ENCODE measurements around the gene TFG. TPM values are rescaled to one million over a fixed set of nuclear protein-coding genes. Genes with fewer than 3 reads are reported as not detected.

TFG gene
- total RNA-seq, 3 donors from 2014 or later = 82.0 to 125 (median 95.2) TPM

DNA sequence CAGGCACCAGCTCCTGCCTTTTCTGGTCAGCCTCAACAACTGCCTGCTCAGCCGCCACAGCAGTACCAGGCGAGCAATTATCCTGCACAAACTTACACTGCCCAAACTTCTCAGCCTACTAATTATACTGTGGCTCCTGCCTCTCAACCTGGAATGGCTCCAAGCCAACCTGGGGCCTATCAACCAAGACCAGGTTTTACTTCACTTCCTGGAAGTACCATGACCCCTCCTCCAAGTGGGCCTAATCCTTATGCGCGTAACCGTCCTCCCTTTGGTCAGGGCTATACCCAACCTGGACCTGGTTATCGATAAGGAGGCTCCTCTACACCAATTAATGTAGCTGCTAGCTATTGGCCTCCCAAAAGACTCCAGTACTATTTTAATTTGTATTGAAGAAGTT is 38.9 kb downstream of the TFG start:
- Histone ChIP-seq H3K4me3 (no peak overlapping the region), H3K9me3 (no peaks in the 10 kb centered on the region), H3K36me3 (ENCODE audit: low read depth) (peaks cover 8% of the 10 kb centered on the region), H3K4me1 (ENCODE audit: low read depth) (no peaks in the 10 kb centered on the region)
- intact Hi-C loops (cut with DNase I, micrococcal nuclease) = no loop called here
- ATAC-seq (no peak), DNase-seq (no peak)
- TF ChIP-seq, protein P1, sequence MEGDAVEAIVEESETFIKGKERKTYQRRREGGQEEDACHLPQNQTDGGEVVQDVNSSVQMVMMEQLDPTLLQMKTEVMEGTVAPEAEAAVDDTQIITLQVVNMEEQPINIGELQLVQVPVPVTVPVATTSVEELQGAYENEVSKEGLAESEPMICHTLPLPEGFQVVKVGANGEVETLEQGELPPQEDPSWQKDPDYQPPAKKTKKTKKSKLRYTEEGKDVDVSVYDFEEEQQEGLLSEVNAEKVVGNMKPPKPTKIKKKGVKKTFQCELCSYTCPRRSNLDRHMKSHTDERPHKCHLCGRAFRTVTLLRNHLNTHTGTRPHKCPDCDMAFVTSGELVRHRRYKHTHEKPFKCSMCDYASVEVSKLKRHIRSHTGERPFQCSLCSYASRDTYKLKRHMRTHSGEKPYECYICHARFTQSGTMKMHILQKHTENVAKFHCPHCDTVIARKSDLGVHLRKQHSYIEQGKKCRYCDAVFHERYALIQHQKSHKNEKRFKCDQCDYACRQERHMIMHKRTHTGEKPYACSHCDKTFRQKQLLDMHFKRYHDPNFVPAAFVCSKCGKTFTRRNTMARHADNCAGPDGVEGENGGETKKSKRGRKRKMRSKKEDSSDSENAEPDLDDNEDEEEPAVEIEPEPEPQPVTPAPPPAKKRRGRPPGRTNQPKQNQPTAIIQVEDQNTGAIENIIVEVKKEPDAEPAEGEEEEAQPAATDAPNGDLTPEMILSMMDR (IDR thresholded peaks at IDR 0.05) = no peak

DNA sequence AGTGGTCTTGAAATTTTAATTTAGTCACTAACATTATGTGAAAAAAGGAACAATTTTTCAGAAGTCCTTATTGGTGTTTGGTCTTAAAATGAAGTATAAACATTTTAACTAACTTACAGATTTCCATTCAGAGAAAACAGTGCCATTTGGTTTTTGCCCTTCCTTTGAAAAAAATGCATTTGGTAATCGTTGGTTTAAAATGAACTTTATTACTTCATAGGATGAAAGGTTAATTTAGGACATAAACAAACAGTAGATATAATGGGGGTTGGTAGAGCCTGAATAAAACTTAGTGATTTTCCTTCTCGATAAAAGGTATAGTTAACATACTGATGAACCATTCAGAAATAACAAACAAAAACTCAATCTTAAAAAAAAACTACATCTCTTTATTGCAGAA is 39.7 kb downstream of the TFG start:
- H3K4me1 ChIP-seq (ENCODE audit: low read depth) = no peaks in the 10 kb centered on the region
- intact Hi-C loops (cut with DNase I, micrococcal nuclease) = no loop called here
- TF ChIP-seq, protein P1 (IDR thresholded peaks at IDR 0.05) = no peak
- no peaks in the 10 kb centered on the region for H3K9me3 ChIP-seq
- ATAC-seq = no peak
- no peak overlapping the region for H3K4me3 ChIP-seq
- no peak for DNase-seq
- peaks cover 8% of the 10 kb centered on the region for H3K36me3 ChIP-seq (ENCODE audit: low read depth)

- DNase-seq (no peak), ATAC-seq (no peak)
- intact Hi-C loops (cut with DNase I, micrococcal nuclease) = no loop called here
- Histone ChIP-seq H3K4me1 (ENCODE audit: low read depth) (no peaks in the 10 kb centered on the region), H3K4me3 (no peak overlapping the region), H3K9me3 (no peaks in the 10 kb centered on the region), H3K36me3 (ENCODE audit: low read depth) (peaks cover under 1% of the 10 kb centered on the region)
- TF ChIP-seq, protein P1 (IDR thresholded peaks at IDR 0.05) = no peak
Measured at GRCh38 chr3:100753846-100754245, 44.6 kb downstream of the TFG start.

DNA sequence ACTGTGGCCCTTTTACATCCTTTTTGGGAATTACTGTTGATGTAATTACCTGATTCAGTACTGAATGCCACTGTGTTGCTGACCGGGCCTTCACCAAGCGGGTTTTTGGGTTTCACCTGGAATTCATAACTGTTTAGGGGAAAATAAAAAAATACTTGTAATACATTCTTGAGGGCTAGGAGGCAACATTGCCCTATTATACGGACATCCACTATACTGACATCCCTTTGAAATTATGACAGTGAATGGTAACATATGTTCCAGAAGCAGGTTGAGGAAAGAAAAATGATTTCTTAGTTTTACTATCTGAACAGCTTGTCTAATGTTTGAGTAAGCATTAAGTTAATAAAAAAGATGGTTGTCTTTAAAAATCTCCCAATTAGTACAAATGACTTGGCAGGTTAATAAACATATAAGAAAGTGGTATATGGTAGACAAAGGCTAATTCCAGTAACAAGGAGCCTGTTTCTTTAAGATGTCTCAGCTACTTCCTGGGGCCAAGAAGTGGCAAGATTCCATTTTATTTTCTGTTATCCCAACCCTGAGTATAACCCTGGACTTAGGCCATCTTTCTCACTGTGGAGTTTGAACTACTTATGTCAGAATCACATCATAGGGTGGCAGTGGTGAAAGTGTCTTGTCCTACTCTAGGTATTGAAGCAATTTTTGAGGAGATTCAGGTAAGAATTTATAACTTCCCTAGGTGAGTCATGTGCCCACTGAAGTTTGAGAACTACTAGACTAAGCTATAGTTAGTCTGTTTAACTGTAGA is 45.5 kb downstream of the TFG start:
- no peaks in the 10 kb centered on the region for H3K36me3 ChIP-seq (ENCODE audit: low read depth)

GRCh38 chr3:100756441-100756840 is 47.1 kb downstream of the TFG start:
- no peak for ATAC-seq
- intact Hi-C loops (cut with DNase I, micrococcal nuclease) = no loop called here
- H3K4me3 ChIP-seq = no peak overlapping the region
- H3K36me3 ChIP-seq (ENCODE audit: low read depth) = no peaks in the 10 kb centered on the region
- DNase-seq = no peak
- TF ChIP-seq, protein P1 (IDR thresholded peaks at IDR 0.05) = no peak
- no peaks in the 10 kb centered on the region for H3K9me3 ChIP-seq
- no peaks in the 10 kb centered on the region for H3K4me1 ChIP-seq (ENCODE audit: low read depth)

More for the DNA sequence above, 45.5 kb downstream of the TFG start:
- TF ChIP-seq, protein P1 (IDR thresholded peaks at IDR 0.05) = no peak
- ATAC-seq = no peak
- Histone ChIP-seq H3K9me3 (no peaks in the 10 kb centered on the region), H3K4me1 (ENCODE audit: low read depth) (no peaks in the 10 kb centered on the region), H3K4me3 (no peak overlapping the region)
- DNase-seq = no peak
- intact Hi-C loops (cut with DNase I, micrococcal nuclease) = no loop called here
